GM19467 (cell line): ENCODE data around the gene PIERCE2.
"Not testable (repeated sequence)": the region's sequence is repeated elsewhere in the genome, so short reads cannot be mapped to it uniquely, and the experiment has no call there.

Source experiments
- ATAC-seq: cut with Tn5 transposase; IDR thresholded peaks from one replicate; pipeline ENCODE4 v1.9.1; 2021; ENCODE audit warnings: mild to moderate bottlenecking, moderate library complexity; ENCODE audit not compliant: unreplicated experiment

Gene PIERCE2

GRCh38 chr15:55422089-55422488 lies 13.8 kb downstream of the PIERCE2 start:
- no peak for ATAC-seq

GRCh38 chr15:55434989-55435825 lies 26.9 kb downstream of the PIERCE2 start:
- ATAC-seq, result no peak

DNA sequence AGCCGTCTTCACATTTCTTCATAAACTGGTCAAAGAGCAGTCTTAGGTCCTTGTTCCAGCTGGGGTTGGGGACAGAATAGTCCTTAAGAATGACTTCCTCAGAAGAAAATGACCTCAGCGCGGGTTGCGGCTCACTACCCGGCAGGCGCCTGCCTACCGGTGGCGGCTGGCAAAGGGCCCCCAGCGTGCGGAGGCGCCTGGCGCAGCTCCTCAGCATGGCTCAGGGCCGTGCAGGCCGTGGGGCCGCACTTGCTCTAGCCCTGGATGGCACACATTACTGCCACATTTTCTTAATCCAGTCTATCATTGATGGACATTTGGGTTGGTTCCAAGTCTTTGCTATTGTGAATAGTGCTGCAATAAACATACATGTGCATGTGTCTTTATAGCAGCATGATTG lies 34.8 kb downstream of the PIERCE2 start:
- ATAC-seq, result not testable (repeated sequence)

- not testable (repeated sequence) for ATAC-seq
These were observed 37.6 kb downstream of the PIERCE2 start for GRCh38 chr15:55445936-55446335.

DNA sequence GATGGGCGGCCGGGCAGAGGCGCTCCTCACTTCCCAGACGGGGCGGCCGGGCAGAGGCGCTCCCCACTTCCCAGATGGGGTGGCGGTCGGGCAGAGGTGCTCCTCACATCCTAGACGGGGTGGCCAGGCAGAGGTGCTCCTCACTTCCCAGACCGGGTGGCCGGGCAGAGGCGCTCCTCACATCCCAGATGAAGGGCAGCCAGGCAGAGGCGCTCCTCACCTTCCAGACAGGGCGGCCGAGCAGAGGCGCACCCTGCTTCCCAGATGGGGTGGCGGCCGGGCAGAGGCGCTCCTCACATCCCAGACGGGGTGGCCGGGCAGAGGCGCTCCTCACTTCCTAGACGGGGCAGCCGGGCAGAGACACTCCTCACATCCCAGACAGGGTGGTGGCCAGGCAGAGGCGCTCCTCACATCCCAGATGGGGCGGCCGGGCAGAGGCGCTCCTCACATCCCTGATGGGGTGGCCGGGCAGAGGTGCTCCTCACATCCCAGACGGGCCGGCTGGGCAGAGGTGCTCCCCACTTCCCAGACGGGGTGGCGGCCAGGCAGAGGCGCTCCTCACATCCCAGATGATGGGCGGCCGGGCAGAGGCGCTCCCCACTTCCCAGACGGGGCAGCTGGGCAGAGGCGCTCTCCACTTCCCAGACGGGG lies 38.2 kb downstream of the PIERCE2 start:
- not testable (repeated sequence) for ATAC-seq

DNA sequence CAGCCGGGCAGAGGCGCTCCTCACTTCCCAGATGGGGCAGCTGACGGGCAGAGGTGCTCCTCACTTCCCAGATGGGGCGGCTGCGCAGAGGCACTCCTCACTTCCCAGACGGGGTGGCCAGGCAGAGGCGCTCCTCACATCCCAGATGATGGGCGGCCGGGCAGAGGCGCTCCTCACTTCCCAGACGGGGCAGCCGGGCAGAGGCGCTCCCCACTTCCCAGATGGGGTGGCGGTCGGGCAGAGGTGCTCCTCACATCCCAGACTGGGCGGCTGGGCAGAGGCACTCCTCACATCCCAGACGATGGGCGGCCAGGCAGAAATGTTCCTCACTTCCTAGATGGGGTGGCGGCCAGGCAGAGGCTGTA lies 38.7 kb downstream of the PIERCE2 start:
- not testable (repeated sequence) for ATAC-seq

- no peak for ATAC-seq
These were observed 49.2 kb downstream of the PIERCE2 start for GRCh38 chr15:55457401-55458022.

DNA sequence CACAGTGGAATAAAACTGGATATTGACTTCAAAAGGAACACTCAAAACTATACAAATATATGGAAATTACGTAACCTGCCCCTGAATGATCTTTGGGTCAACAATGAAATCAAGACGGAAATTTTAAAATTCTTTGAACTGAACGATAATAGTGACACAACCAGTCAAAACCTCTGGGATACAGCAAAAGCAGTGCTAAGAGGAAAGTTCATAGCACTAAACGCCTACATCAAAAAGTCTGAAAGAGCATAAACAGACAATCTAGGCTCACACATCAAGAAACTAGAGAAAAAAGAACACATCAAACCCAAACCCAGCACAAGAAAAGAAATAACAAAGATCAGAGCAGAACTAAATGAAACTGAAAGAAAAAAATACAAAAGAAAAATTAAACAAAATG lies 53.2 kb downstream of the PIERCE2 start:
- no peak for ATAC-seq

DNA sequence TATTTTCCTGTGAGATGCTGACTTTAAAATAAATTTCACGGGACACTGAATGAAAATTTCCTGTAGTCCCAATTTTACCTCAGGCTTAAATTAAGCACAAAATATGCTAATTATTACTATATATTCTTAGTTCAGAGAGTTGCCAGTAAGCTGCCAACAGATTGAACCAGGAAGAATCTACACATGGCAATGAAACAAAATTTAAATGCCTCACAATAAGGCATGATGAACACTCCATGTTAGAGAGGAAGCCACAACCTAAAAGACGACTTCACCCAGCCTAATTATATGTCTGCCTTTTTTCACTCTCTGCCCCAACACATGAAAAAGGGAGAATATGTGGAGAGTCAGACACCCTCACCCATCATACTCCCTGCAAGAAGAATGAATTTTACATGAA lies 60.0 kb downstream of the PIERCE2 start:
- ATAC-seq, result no peak
